Transverse colon (tissue), 4 donors: ENCODE data around the gene ARFGAP3.

Experiments
- EP300 ChIP-seq: sonication (generic); formaldehyde crosslinking; IDR thresholded peaks from one replicate; pipeline ENCODE4 v1.6.1; 2017; ENCODE audit warnings: antibody characterized with exemption, low read depth
- POLR2A ChIP-seq: fragments of 450-650 bp; IDR thresholded peaks from one replicate; pipeline ENCODE4 v1.6.1; 2016; ENCODE audit warnings: antibody characterized with exemption, mild to moderate bottlenecking, moderate library complexity
- POLR2AphosphoS5 ChIP-seq, 3 donors: sonication (generic); formaldehyde crosslinking; IDR thresholded peaks; one replicate each; pipeline ENCODE4 v1.6.1; 2016; ENCODE audit warnings: antibody characterized with exemption in 3 of 3
- TF ChIP-seq, protein P1 (sequence below), 5 experiments: fragments of 200-600 bp in 3 of 5; fragments of 450-650 bp in 2 of 5; sonication (generic) in 3 of 5; IDR thresholded peaks; 1 replicate in 2 of 5; 2 replicates in 3 of 5; pipeline ENCODE4 v1.5.1; 2016 to 2017; ENCODE audit warnings: antibody characterized with exemption in 5 of 5, inconsistent platforms in 3 of 5, mild to moderate bottlenecking in 2 of 5, moderate library complexity in 1 of 5

DNA sequence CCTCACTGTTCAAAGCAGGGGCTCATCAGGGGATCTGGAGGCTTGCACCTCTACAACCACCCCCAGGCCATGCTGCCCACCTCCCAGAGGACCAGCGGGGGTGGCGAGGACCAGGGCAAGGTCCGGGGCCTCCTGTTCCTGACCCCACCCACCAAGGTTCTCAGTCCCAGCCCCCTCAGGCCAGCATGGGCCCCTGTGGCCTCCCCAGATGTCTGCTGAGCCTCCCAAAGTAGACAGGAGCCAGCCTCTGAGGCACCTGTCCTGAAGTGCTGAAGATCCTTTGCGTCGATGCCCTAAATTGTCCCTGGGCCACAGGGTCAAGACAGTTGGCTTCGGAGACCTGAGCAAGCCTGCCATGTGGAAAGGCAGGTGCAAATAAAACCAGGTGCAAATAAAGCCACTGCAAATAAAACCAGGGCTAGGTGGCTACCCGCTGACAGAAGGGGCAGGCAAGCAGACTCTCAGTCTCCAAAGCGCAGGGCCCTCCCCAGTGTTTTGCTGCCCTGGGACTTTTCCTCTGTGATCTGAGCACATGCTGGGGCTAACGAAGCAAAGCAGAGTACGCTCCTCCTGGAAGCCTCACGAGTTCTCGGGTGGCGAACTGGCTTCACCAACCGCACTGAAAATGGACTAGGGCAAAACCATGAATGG lies 22.4 kb upstream of the ARFGAP3 start:
- TF ChIP-seq, protein P1, sequence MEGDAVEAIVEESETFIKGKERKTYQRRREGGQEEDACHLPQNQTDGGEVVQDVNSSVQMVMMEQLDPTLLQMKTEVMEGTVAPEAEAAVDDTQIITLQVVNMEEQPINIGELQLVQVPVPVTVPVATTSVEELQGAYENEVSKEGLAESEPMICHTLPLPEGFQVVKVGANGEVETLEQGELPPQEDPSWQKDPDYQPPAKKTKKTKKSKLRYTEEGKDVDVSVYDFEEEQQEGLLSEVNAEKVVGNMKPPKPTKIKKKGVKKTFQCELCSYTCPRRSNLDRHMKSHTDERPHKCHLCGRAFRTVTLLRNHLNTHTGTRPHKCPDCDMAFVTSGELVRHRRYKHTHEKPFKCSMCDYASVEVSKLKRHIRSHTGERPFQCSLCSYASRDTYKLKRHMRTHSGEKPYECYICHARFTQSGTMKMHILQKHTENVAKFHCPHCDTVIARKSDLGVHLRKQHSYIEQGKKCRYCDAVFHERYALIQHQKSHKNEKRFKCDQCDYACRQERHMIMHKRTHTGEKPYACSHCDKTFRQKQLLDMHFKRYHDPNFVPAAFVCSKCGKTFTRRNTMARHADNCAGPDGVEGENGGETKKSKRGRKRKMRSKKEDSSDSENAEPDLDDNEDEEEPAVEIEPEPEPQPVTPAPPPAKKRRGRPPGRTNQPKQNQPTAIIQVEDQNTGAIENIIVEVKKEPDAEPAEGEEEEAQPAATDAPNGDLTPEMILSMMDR (IDR thresholded peaks at IDR 0.05) = no peak
- TF ChIP-seq POLR2A (no peak), POLR2AphosphoS5 (IDR thresholded peaks at IDR 0.05) (no peak), EP300 (no peak)
